HepG2 (cell line): ENCODE results near the gene FOXS1. TPM values are rescaled to one million over a fixed set of nuclear protein-coding genes. Genes with fewer than 3 reads are reported as not detected.

Experiments
- BCLAF1 ChIP-seq: fragments of 450-650 bp; IDR thresholded peaks from 2 replicates; pipeline ENCODE4 v1.6.1; 2017; ENCODE audit warnings: mild to moderate bottlenecking
- DZIP1 ChIP-seq: sonication (generic); formaldehyde crosslinking; IDR thresholded peaks from 2 replicates; pipeline ENCODE4 v1.5.0; 2020; ENCODE audit warnings: mild to moderate bottlenecking, missing genetic modification reagents
- FIP1L1 ChIP-seq: fragments of 200-400 bp; formaldehyde crosslinking; IDR thresholded peaks from 2 replicates; pipeline ENCODE4 v1.6.1; 2018; ENCODE audit warnings: low read depth, mild to moderate bottlenecking, low read length, moderate library complexity, borderline replicate concordance; ENCODE audit not compliant: insufficient read depth
- FOXO1 ChIP-seq: sonication (generic); formaldehyde crosslinking; IDR thresholded peaks from 2 replicates; pipeline ENCODE4 v1.4.0; 2020; ENCODE audit warnings: missing genetic modification reagents
- HNRNPH1 ChIP-seq: fragments of 200-400 bp; formaldehyde crosslinking; optimal IDR thresholded peaks from 2 replicates; pipeline ENCODE3; 2017; ENCODE audit warnings: mild to moderate bottlenecking, low read depth, low read length
- MAZ ChIP-seq, 2 experiments: sonication (generic) in 1 of 2; formaldehyde crosslinking in 1 of 2; IDR thresholded peaks; 2 replicates each; pipeline versions ENCODE4 v1.5.0 to v1.6.1; 2012 to 2020; ENCODE audit warnings: low read depth in 2 of 2, mild to moderate bottlenecking in 2 of 2, borderline replicate concordance in 1 of 2, improper control_type of control experiment in 1 of 2, low read length in 1 of 2, missing genetic modification reagents in 1 of 2, moderate library complexity in 1 of 2
- NRL ChIP-seq: sonication (generic); formaldehyde crosslinking; IDR thresholded peaks from 2 replicates; pipeline ENCODE4 v1.5.0; 2020; ENCODE audit warnings: missing genetic modification reagents, mild to moderate bottlenecking, moderate library complexity, borderline replicate concordance
- REXO4 ChIP-seq: sonication (generic); formaldehyde crosslinking; IDR thresholded peaks from 2 replicates; pipeline ENCODE4 v1.8.0; 2022; ENCODE audit warnings: missing genetic modification reagents, mild to moderate bottlenecking, borderline replicate concordance
- ZNF143 ChIP-seq: sonication (generic); formaldehyde crosslinking; IDR thresholded peaks from 2 replicates; pipeline ENCODE4 v1.4.0; 2020; ENCODE audit warnings: missing genetic modification reagents
- ZNF225 ChIP-seq: sonication (generic); formaldehyde crosslinking; IDR thresholded peaks from 2 replicates; pipeline ENCODE4 v1.4.0; 2020; ENCODE audit warnings: mild to moderate bottlenecking, missing genetic modification reagents
- ZNF337 ChIP-seq: sonication (generic); formaldehyde crosslinking; IDR thresholded peaks from 2 replicates; pipeline ENCODE4 v1.5.1; 2020; ENCODE audit warnings: missing genetic modification reagents, low read depth, mild to moderate bottlenecking, borderline replicate concordance
- ZNF441 ChIP-seq: sonication (generic); formaldehyde crosslinking; IDR thresholded peaks from 2 replicates; pipeline ENCODE4 v1.7.0; 2021; ENCODE audit warnings: missing genetic modification reagents, borderline replicate concordance
- ZNF574 ChIP-seq: sonication (generic); formaldehyde crosslinking; IDR thresholded peaks from 2 replicates; pipeline ENCODE4 v1.4.0; 2020; ENCODE audit warnings: missing genetic modification reagents
- ZNF615 ChIP-seq: sonication (generic); formaldehyde crosslinking; IDR thresholded peaks from 2 replicates; pipeline ENCODE4 v1.5.0; 2020; ENCODE audit warnings: mild to moderate bottlenecking, missing genetic modification reagents, borderline replicate concordance
- ZNF678 ChIP-seq: sonication (generic); formaldehyde crosslinking; IDR thresholded peaks from 2 replicates; pipeline ENCODE4 v1.4.0; 2020; ENCODE audit warnings: mild to moderate bottlenecking, missing genetic modification reagents
- ZNF768 ChIP-seq: sonication (generic); formaldehyde crosslinking; IDR thresholded peaks from 2 replicates; pipeline ENCODE4 v1.4.0; 2020; ENCODE audit warnings: missing genetic modification reagents
- polyA plus RNA-seq, 8 experiments: library from polyadenylated mRNA; depleted of rRNA in 3 of 8; stranded (reverse) in 7 of 8; unstranded in 1 of 8; fragments of >200 nt; fragmentation: Illumina TruSeq in 4 of 8; extraction: Trizol in 4 of 8; gene quantifications; 2 replicates each; pipeline versions ENCODE4 v1.2.1 to v1.2.3, GENCODE V29; 2011 to 2016; ENCODE audit warnings: low read depth in 4 of 8, missing spikeins in 1 of 8, mixed read lengths in 1 of 8; ENCODE audit not compliant: insufficient read depth in 1 of 8
- total RNA-seq, 5 experiments: library from RNA; depleted of rRNA; stranded (reverse); fragments of >200 nt; fragmentation: Illumina TruSeq; extraction: Trizol; gene quantifications; 2 replicates each; pipeline ENCODE4 v1.2.3, GENCODE V29; 2016; ENCODE audit warnings: low read depth in 1 of 5
- TF ChIP-seq, protein P1 (sequence below): sonication (generic); formaldehyde crosslinking; IDR thresholded peaks from 2 replicates; pipeline ENCODE4 v1.4.0; 2020; ENCODE audit warnings: mild to moderate bottlenecking, missing genetic modification reagents
- TF ChIP-seq, protein P2 (sequence below), 2 experiments: sonication (generic) in 1 of 2; formaldehyde crosslinking in 1 of 2; IDR thresholded peaks; 2 replicates each; pipeline versions ENCODE4 v1.4.0 to v1.6.1; 2018 to 2020; ENCODE audit warnings: missing genetic modification reagents in 2 of 2, borderline replicate concordance in 1 of 2, low read depth in 1 of 2, mild to moderate bottlenecking in 1 of 2, missing biosample characterization in 1 of 2

The FOXS1 gene
- total and polyA plus RNA-seq, 2 of the 13 experiments (the other 11 are each of a cell fraction or from before 2014, with no cell fraction given), result not detected

DNA sequence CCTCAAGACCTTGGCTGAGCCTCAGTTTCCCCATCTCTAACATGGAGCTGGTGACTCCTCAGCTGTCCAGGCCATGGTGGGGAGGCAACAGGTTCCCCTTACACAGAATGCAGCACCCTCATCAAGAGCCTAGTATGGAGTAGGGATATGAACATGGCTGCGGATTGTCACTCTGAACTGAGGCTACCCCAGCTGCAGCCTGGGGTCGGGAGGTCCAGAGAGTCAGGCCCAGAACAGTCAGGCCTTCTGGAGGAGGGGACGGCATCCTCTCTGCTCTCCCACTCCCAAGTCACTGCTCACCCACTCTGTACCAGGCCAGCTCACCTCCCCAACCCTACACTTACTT lies 1.4 kb upstream of the FOXS1 start (continued):
- TF ChIP-seq FIP1L1 (0 out of 2 replicates have a peak, but pooled peaks have one; percentile 42), BCLAF1 (no peak), ZNF143 (CRISPR knock-in tag) (no peak), ZNF337 (CRISPR knock-in tag) (no peak), ZNF225 (0 out of 2 replicates have a peak, but pooled peaks have one; percentile 38), REXO4 (CRISPR knock-in tag) (no peak), ZNF574 (CRISPR knock-in tag) (no peak), NRL (CRISPR knock-in tag) (no peak), ZNF768 (CRISPR knock-in tag) (no peak), ZNF678 (0 out of 2 replicates have a peak, but pooled peaks have one; percentile 25), DZIP1 (CRISPR knock-in tag) (no peak), HNRNPH1 (no peak), MAZ (IDR thresholded peaks at IDR 0.05; ENCODE audit: borderline replicate concordance, low read depth, low read length) (no peak), MAZ (CRISPR knock-in tag; IDR thresholded peaks at IDR 0.05; ENCODE audit: low read depth) (no peak), FOXO1 (0 out of 2 replicates have a peak, but pooled peaks have one; percentile 1), ZNF615 (CRISPR knock-in tag) (no peak), ZNF441 (CRISPR knock-in tag) (no peak)
- TF ChIP-seq, protein P1, sequence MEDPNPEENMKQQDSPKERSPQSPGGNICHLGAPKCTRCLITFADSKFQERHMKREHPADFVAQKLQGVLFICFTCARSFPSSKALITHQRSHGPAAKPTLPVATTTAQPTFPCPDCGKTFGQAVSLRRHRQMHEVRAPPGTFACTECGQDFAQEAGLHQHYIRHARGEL (CRISPR knock-in tag), result peak; percentile 5; the same call in 1 of the 2 replicates
- TF ChIP-seq, protein P2, sequence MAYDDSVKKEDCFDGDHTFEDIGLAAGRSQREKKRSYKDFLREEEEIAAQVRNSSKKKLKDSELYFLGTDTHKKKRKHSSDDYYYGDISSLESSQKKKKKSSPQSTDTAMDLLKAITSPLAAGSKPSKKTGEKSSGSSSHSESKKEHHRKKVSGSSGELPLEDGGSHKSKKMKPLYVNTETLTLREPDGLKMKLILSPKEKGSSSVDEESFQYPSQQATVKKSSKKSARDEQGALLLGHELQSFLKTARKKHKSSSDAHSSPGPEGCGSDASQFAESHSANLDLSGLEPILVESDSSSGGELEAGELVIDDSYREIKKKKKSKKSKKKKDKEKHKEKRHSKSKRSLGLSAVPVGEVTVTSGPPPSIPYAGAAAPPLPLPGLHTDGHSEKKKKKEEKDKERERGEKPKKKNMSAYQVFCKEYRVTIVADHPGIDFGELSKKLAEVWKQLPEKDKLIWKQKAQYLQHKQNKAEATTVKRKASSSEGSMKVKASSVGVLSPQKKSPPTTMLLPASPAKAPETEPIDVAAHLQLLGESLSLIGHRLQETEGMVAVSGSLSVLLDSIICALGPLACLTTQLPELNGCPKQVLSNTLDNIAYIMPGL (CRISPR knock-in tag; IDR thresholded peaks at IDR 0.05; ENCODE audit: borderline replicate concordance in 1 of 2, low read depth in 1 of 2), result 0 out of 4 replicates have a peak, but pooled peaks of 1 of the 2 experiments have one; percentile 9
